ENCODE results near the gene TOP3B.

GRCh38 chr22:21991304-21991596 lies 8.7 kb upstream of the TOP3B start:
- TF ChIP-seq CTCF (IDR thresholded peaks at IDR 0.05) (no peak), EZH2phosphoT487 (IDR thresholded peaks at IDR 0.05) (no peak), EZH2 (IDR thresholded peaks at IDR 0.05) (no peak)

Measured in neural progenitor cell (in vitro differentiated cells).